Astrocyte (in vitro differentiated cells and primary cell): ENCODE results near the gene DAPK3. TPM values are rescaled to one million over a fixed set of nuclear protein-coding genes. Genes with fewer than 3 reads are reported as not detected.
"Not testable (repeated sequence)": the region's sequence is repeated elsewhere in the genome, so short reads cannot be mapped to it uniquely, and the experiment has no call there.

Experiments used
- DNase-seq: peaks from one replicate; pipeline ENCODE4 v3.0.0-alpha.2; 2010; ENCODE audit warnings: low read depth
- FAIRE-seq: peaks from 2 replicates; lab custom pipeline; 2011; peaks lifted over from hg19 to GRCh38; lab: Jason Lieb, UNC
- H2AFZ ChIP-seq: 2 replicates; pipeline ENCODE4 v1.6.0; 2012; ENCODE audit warnings: low read depth, low read length, inconsistent platforms
- H3K27ac ChIP-seq: 2 replicates; pipeline ENCODE4 v1.5.1; 2011; ENCODE audit warnings: low read depth, low read length, inconsistent platforms
- H3K27me3 ChIP-seq: 2 replicates; pipeline ENCODE4 v1.6.0; 2011; ENCODE audit warnings: low read length, inconsistent platforms; ENCODE audit not compliant: insufficient read depth
- H3K36me3 ChIP-seq: 2 replicates; pipeline ENCODE4 v1.5.1; 2011; ENCODE audit warnings: low read length, inconsistent platforms; ENCODE audit not compliant: insufficient read depth
- H3K4me1 ChIP-seq: 2 replicates; pipeline ENCODE4 v1.5.1; 2011; ENCODE audit warnings: low read length, inconsistent platforms; ENCODE audit not compliant: insufficient read depth
- H3K4me2 ChIP-seq: 2 replicates; pipeline ENCODE4 v1.6.0; 2012; ENCODE audit warnings: low read length, inconsistent platforms
- H3K4me3 ChIP-seq: 2 replicates; pipeline ENCODE4 v1.5.1; 2011; ENCODE audit warnings: low read depth, mild to moderate bottlenecking, low read length, inconsistent platforms; ENCODE audit not compliant: insufficient read depth
- H3K79me2 ChIP-seq: 2 replicates; pipeline ENCODE4 v1.6.0; 2012; ENCODE audit warnings: mild to moderate bottlenecking, low read length, inconsistent platforms; ENCODE audit not compliant: insufficient read depth
- H3K9ac ChIP-seq: 2 replicates; pipeline ENCODE4 v1.6.0; 2012; ENCODE audit warnings: mild to moderate bottlenecking, low read length, inconsistent platforms
- H3K9me3 ChIP-seq: 2 replicates; pipeline ENCODE4 v1.5.1; 2012; ENCODE audit warnings: low read depth, mild to moderate bottlenecking, low read length, inconsistent platforms; ENCODE audit not compliant: insufficient read depth
- H4K20me1 ChIP-seq: 2 replicates; pipeline ENCODE4 v1.6.0; 2012; ENCODE audit warnings: low read length, inconsistent platforms; ENCODE audit not compliant: insufficient read depth
- H3K27ac Mint-ChIP-seq: one replicate; pipeline ENCODE4 v1.8.0; 2021; ENCODE audit warnings: mild to moderate bottlenecking, mixed read lengths; ENCODE audit not compliant: unreplicated experiment
- H3K27me3 Mint-ChIP-seq: one replicate; pipeline ENCODE4 v1.8.0; 2021; ENCODE audit warnings: low read depth, mixed read lengths; ENCODE audit not compliant: unreplicated experiment
- H3K36me3 Mint-ChIP-seq: one replicate; pipeline ENCODE4 v1.8.0; 2021; ENCODE audit warnings: low read depth, mixed read lengths; ENCODE audit not compliant: unreplicated experiment
- H3K4me1 Mint-ChIP-seq: one replicate; pipeline ENCODE4 v1.8.0; 2021; ENCODE audit warnings: low read depth, mixed read lengths; ENCODE audit not compliant: unreplicated experiment
- H3K4me3 Mint-ChIP-seq: one replicate; pipeline ENCODE4 v1.8.0; 2021; ENCODE audit warnings: mild to moderate bottlenecking, moderate library complexity, mixed read lengths; ENCODE audit not compliant: unreplicated experiment
- H3K9me3 Mint-ChIP-seq: one replicate; pipeline ENCODE4 v1.8.0; 2021; ENCODE audit warnings: mild to moderate bottlenecking, mixed read lengths; ENCODE audit not compliant: unreplicated experiment
- CTCF ChIP-seq: IDR thresholded peaks from 2 replicates; pipeline ENCODE4 v1.5.1; 2011; ENCODE audit warnings: low read depth, mild to moderate bottlenecking, inconsistent platforms, low read length, moderate library complexity; ENCODE audit not compliant: insufficient read depth
- EZH2 ChIP-seq: IDR thresholded peaks from 2 replicates; pipeline ENCODE4 v1.6.1; 2012; ENCODE audit warnings: mild to moderate bottlenecking, low read length, inconsistent platforms; ENCODE audit not compliant: insufficient read depth
- total RNA-seq: library from RNA; stranded (reverse); gene quantifications from 2 replicates; pipeline ENCODE4 v1.2.1, GENCODE V29; 2021

Gene DAPK3
- total RNA-seq, 1 donor from 2014 or later = 264 TPM

GRCh38 chr19:3954107-3954506, 16.8 kb downstream of the DAPK3 start:
- Histone ChIP-seq H3K4me1 (peaks cover 3% of the 10 kb centered on the region), H2AFZ (no peak overlapping the region), H3K9ac (no peak overlapping the region), H3K27ac (no peak overlapping the region), H3K79me2 (peaks cover 27% of the 10 kb centered on the region), H3K9me3 (no peaks in the 10 kb centered on the region), H3K4me2 (no peak overlapping the region), H3K27me3 (no peaks in the 10 kb centered on the region), H4K20me1 (peaks cover 69% of the 10 kb centered on the region), H3K36me3 (peaks cover 9% of the 10 kb centered on the region), H3K4me3 (no peak overlapping the region)
- TF ChIP-seq CTCF = no peak
- no peak for TF ChIP-seq EZH2
- H3K27me3 Mint-ChIP-seq = no peaks in the 10 kb centered on the region
- FAIRE-seq = no peak
- no peak overlapping the region for H3K4me3 Mint-ChIP-seq
- H3K27ac Mint-ChIP-seq = peak overlapping the region; percentile 69
- H3K9me3 Mint-ChIP-seq = no peaks in the 10 kb centered on the region
- H3K36me3 Mint-ChIP-seq = peaks cover 4% of the 10 kb centered on the region
- peaks cover 9% of the 10 kb centered on the region for H3K4me1 Mint-ChIP-seq
- no peak for DNase-seq

- H3K9me3 Mint-ChIP-seq, H3K9ac ChIP-seq, DNase-seq, H3K4me3 Mint-ChIP-seq, H2AFZ ChIP-seq, H3K36me3 Mint-ChIP-seq, H3K27me3 Mint-ChIP-seq, H3K4me2 ChIP-seq, H3K27ac ChIP-seq, H3K9me3 ChIP-seq, FAIRE-seq, H3K4me1 ChIP-seq, H3K4me1 Mint-ChIP-seq, H3K36me3 ChIP-seq, H3K4me3 ChIP-seq, H3K27me3 ChIP-seq: not testable (repeated sequence)
- H3K27ac Mint-ChIP-seq = peak overlapping the region; percentile 78
- Histone ChIP-seq H3K79me2 (peaks cover 14% of the 10 kb centered on the region), H4K20me1 (peaks cover 56% of the 10 kb centered on the region)
Observed at GRCh38 chr19:3952755-3953276, 18.1 kb downstream of the DAPK3 start.

GRCh38 chr19:3950871-3951861, 19.7 kb downstream of the DAPK3 start:
- Histone ChIP-seq H3K4me2 (no peak overlapping the region), H3K9me3 (no peaks in the 10 kb centered on the region), H3K79me2 (peaks cover 3% of the 10 kb centered on the region), H3K9ac (no peak overlapping the region), H2AFZ (no peak overlapping the region), H3K4me3 (no peak overlapping the region), H3K27ac (no peak overlapping the region), H3K36me3 (peaks cover 5% of the 10 kb centered on the region), H3K27me3 (no peaks in the 10 kb centered on the region), H4K20me1 (peaks cover 45% of the 10 kb centered on the region), H3K4me1 (peaks cover 3% of the 10 kb centered on the region)
- TF ChIP-seq EZH2 (no peak), CTCF (no peak)
- H3K27ac Mint-ChIP-seq = peak overlapping the region; percentile 47
- H3K4me3 Mint-ChIP-seq = no peak overlapping the region
- no peaks in the 10 kb centered on the region for H3K9me3 Mint-ChIP-seq
- FAIRE-seq = no peak
- peaks cover 6% of the 10 kb centered on the region for H3K36me3 Mint-ChIP-seq
- peaks cover 6% of the 10 kb centered on the region for H3K4me1 Mint-ChIP-seq
- peaks cover 1% of the 10 kb centered on the region for H3K27me3 Mint-ChIP-seq
- no peak for DNase-seq
